H1 (cell line): Measurements from ENCODE around the gene FAM13C.

Source experiments
- CREB1 ChIP-seq: IDR thresholded peaks from 2 replicates; pipeline ENCODE4 v1.6.1; 2012; ENCODE audit warnings: inconsistent platforms
- EGR1 ChIP-seq: IDR thresholded peaks from 2 replicates; pipeline ENCODE4 v1.6.1; 2011; ENCODE audit warnings: low read depth, low read length, borderline replicate concordance
- EZH2 ChIP-seq: fragments of 200-600 bp; sonication (generic); IDR thresholded peaks from 2 replicates; pipeline ENCODE4 v1.7.1; 2012; ENCODE audit warnings: low read depth, mild to moderate bottlenecking, moderate library complexity, low read length, inconsistent platforms; ENCODE audit not compliant: severe bottlenecking
- SIN3A ChIP-seq, 2 experiments: IDR thresholded peaks in 1 of 2; conservative IDR thresholded peaks in 1 of 2; 2 replicates each; pipeline ENCODE4 v1.6.1; 2011 to 2012; ENCODE audit warnings: low read length in 2 of 2, improper control_type of control experiment in 1 of 2, low read depth in 1 of 2, mild to moderate bottlenecking in 1 of 2
- TCF12 ChIP-seq: IDR thresholded peaks from 2 replicates; pipeline ENCODE4 v1.6.1; 2011; ENCODE audit warnings: low read depth, mild to moderate bottlenecking, low read length
- TF ChIP-seq, protein P1 (sequence below): IDR thresholded peaks from 2 replicates; pipeline ENCODE4 v1.6.1; 2012; ENCODE audit warnings: inconsistent platforms
- TF ChIP-seq, protein P2 (sequence below): IDR thresholded peaks from 2 replicates; pipeline ENCODE4 v1.6.1; 2012; ENCODE audit warnings: inconsistent platforms
- TF ChIP-seq, protein P3 (sequence below), 3 experiments: IDR thresholded peaks; 1 replicate in 2 of 3; 2 replicates in 1 of 3; pipeline versions ENCODE4 v1.5.1 to v1.6.1; 2011; ENCODE audit warnings: low read length in 3 of 3, mild to moderate bottlenecking in 3 of 3, inconsistent platforms in 2 of 3, low read depth in 1 of 3, moderate library complexity in 1 of 3; ENCODE audit not compliant: insufficient read depth in 1 of 3; ENCODE audit errors: control extremely low read depth in 1 of 3

DNA sequence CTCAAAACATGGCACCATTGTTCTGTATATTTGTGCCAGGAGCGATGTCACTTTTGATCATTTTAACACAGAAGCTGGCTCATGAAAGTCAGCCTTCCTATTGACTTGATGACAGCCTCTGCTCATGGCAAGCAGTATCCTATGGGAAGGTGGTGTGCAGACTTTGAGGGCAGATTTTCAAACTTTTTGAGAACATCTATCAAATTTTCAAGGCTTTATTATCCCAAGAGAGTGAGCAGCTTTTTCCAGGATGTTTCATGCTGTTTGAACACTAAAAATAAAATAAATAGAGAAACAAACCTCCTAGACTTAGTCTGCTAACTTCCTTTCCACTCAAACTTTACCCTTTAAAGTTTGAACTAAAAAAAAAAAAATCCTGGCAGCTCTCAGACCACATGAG is 20.3 kb downstream of the FAM13C start:
- TF ChIP-seq, protein P1, sequence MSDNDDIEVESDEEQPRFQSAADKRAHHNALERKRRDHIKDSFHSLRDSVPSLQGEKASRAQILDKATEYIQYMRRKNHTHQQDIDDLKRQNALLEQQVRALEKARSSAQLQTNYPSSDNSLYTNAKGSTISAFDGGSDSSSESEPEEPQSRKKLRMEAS = no peak
- TF ChIP-seq CREB1 (no peak), EGR1 (no peak), TCF12 (no peak), EZH2 (no peak), SIN3A (conservative IDR thresholded peaks at IDR 0.05 in 1 of 2, IDR thresholded peaks at IDR 0.05 in 1 of 2; ENCODE audit: low read depth in 1 of 2, low read length in 2 of 2) (no peak)
- TF ChIP-seq, protein P2, sequence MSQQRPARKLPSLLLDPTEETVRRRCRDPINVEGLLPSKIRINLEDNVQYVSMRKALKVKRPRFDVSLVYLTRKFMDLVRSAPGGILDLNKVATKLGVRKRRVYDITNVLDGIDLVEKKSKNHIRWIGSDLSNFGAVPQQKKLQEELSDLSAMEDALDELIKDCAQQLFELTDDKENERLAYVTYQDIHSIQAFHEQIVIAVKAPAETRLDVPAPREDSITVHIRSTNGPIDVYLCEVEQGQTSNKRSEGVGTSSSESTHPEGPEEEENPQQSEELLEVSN = no peak
- TF ChIP-seq, protein P3, sequence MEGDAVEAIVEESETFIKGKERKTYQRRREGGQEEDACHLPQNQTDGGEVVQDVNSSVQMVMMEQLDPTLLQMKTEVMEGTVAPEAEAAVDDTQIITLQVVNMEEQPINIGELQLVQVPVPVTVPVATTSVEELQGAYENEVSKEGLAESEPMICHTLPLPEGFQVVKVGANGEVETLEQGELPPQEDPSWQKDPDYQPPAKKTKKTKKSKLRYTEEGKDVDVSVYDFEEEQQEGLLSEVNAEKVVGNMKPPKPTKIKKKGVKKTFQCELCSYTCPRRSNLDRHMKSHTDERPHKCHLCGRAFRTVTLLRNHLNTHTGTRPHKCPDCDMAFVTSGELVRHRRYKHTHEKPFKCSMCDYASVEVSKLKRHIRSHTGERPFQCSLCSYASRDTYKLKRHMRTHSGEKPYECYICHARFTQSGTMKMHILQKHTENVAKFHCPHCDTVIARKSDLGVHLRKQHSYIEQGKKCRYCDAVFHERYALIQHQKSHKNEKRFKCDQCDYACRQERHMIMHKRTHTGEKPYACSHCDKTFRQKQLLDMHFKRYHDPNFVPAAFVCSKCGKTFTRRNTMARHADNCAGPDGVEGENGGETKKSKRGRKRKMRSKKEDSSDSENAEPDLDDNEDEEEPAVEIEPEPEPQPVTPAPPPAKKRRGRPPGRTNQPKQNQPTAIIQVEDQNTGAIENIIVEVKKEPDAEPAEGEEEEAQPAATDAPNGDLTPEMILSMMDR (IDR thresholded peaks at IDR 0.05; ENCODE audit: control extremely low read depth in 1 of 3, insufficient read depth in 1 of 3, low read depth in 1 of 3, low read length in 3 of 3) = no peak
